Measurements from ENCODE around the gene GABRB1.

- TF ChIP-seq, protein P1, sequence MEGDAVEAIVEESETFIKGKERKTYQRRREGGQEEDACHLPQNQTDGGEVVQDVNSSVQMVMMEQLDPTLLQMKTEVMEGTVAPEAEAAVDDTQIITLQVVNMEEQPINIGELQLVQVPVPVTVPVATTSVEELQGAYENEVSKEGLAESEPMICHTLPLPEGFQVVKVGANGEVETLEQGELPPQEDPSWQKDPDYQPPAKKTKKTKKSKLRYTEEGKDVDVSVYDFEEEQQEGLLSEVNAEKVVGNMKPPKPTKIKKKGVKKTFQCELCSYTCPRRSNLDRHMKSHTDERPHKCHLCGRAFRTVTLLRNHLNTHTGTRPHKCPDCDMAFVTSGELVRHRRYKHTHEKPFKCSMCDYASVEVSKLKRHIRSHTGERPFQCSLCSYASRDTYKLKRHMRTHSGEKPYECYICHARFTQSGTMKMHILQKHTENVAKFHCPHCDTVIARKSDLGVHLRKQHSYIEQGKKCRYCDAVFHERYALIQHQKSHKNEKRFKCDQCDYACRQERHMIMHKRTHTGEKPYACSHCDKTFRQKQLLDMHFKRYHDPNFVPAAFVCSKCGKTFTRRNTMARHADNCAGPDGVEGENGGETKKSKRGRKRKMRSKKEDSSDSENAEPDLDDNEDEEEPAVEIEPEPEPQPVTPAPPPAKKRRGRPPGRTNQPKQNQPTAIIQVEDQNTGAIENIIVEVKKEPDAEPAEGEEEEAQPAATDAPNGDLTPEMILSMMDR (conservative IDR thresholded peaks at IDR 0.05; ENCODE audit: low read length), result no peak
- no peak for TF ChIP-seq EZH2phosphoT487 (IDR thresholded peaks at IDR 0.05; ENCODE audit: borderline replicate concordance)
These were observed 375.0 kb downstream of the GABRB1 start for GRCh38 chr4:47406408-47406807.

All from Loucy (cell line).